WTC11 (cell line): Measurements from ENCODE around the gene NLRP6.

Experiments used
- ELF4 ChIP-seq: sonication (generic); formaldehyde crosslinking; IDR thresholded peaks from 2 replicates; pipeline ENCODE4 v1.8.1; 2022; ENCODE audit warnings: low read depth, mild to moderate bottlenecking, moderate library complexity, missing genetic modification reagents
- ZNF416 ChIP-seq: fragments of 250-450 bp; sonication (Bioruptor Pico); IDR thresholded peaks from 2 replicates; pipeline ENCODE4 v1.9.0; 2021; ENCODE audit warnings: mild to moderate bottlenecking, inconsistent platforms
- TF ChIP-seq, protein P1 (sequence below): sonication (generic); formaldehyde crosslinking; IDR thresholded peaks from 2 replicates; pipeline ENCODE4 v1.8.1; 2023; ENCODE audit warnings: mild to moderate bottlenecking, missing genetic modification reagents, moderate library complexity
- TF ChIP-seq, protein P2 (sequence below): sonication (generic); formaldehyde crosslinking; IDR thresholded peaks from 2 replicates; pipeline ENCODE4 v1.8.1; 2023; ENCODE audit warnings: mild to moderate bottlenecking, missing genetic modification reagents, moderate library complexity
- TF ChIP-seq, protein P3 (sequence below): fragments of 200-600 bp; IDR thresholded peaks from 2 replicates; pipeline ENCODE4 v1.8.0; 2022; ENCODE audit warnings: antibody characterized with exemption

DNA sequence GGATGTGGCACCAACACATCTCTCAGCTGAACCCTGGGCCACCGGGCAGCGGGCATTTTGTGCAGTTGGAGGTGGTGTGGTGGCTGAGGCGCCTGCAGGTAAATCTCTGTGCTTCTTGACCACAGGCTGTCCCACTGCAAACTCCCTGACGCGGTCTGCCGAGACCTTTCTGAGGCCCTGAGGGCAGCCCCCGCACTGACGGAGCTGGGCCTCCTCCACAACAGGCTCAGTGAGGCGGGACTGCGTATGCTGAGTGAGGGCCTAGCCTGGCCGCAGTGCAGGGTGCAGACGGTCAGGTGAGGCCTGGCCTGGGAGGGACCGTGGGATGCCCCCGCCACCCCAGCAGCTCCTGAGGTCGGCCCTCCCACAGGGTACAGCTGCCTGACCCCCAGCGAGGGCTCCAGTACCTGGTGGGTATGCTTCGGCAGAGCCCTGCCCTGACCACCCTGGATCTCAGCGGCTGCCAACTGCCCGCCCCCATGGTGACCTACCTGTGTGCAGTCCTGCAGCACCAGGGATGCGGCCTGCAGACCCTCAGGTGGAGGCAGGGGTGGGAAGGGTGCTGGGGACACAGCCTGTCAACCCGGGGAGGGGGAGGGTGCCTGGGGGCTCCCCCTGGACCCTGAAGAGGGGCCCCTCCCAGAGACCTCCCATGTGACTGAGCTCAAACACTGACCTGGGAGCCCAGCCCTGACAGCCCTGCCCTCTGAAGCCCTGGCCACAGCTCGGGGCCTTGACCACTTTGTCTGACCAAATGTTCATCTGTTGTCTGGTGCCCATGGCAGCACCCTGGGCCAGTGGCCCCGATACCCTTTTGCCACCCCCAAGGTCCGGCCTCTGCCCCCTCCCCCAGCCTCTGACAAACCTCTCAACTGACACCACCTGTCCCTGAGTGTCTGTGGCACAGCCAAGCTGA is 6.2 kb downstream of the NLRP6 start:
- TF ChIP-seq, protein P1, sequence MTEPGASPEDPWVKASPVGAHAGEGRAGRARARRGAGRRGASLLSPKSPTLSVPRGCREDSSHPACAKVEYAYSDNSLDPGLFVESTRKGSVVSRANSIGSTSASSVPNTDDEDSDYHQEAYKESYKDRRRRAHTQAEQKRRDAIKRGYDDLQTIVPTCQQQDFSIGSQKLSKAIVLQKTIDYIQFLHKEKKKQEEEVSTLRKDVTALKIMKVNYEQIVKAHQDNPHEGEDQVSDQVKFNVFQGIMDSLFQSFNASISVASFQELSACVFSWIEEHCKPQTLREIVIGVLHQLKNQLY (CRISPR knock-in tag), result no peak
- TF ChIP-seq, protein P2, sequence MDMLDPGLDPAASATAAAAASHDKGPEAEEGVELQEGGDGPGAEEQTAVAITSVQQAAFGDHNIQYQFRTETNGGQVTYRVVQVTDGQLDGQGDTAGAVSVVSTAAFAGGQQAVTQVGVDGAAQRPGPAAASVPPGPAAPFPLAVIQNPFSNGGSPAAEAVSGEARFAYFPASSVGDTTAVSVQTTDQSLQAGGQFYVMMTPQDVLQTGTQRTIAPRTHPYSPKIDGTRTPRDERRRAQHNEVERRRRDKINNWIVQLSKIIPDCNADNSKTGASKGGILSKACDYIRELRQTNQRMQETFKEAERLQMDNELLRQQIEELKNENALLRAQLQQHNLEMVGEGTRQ, result no peak
- no peak for TF ChIP-seq ZNF416
- TF ChIP-seq, protein P3, sequence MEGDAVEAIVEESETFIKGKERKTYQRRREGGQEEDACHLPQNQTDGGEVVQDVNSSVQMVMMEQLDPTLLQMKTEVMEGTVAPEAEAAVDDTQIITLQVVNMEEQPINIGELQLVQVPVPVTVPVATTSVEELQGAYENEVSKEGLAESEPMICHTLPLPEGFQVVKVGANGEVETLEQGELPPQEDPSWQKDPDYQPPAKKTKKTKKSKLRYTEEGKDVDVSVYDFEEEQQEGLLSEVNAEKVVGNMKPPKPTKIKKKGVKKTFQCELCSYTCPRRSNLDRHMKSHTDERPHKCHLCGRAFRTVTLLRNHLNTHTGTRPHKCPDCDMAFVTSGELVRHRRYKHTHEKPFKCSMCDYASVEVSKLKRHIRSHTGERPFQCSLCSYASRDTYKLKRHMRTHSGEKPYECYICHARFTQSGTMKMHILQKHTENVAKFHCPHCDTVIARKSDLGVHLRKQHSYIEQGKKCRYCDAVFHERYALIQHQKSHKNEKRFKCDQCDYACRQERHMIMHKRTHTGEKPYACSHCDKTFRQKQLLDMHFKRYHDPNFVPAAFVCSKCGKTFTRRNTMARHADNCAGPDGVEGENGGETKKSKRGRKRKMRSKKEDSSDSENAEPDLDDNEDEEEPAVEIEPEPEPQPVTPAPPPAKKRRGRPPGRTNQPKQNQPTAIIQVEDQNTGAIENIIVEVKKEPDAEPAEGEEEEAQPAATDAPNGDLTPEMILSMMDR, result no peak
- TF ChIP-seq ELF4 (CRISPR knock-in tag), result no peak
